ENCODE measurements around the gene LFNG.

LFNG gene, protein sequence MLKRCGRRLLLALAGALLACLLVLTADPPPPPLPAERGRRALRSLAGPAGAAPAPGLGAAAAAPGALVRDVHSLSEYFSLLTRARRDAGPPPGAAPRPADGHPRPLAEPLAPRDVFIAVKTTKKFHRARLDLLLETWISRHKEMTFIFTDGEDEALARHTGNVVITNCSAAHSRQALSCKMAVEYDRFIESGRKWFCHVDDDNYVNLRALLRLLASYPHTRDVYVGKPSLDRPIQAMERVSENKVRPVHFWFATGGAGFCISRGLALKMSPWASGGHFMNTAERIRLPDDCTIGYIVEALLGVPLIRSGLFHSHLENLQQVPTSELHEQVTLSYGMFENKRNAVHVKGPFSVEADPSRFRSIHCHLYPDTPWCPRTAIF

DNA sequence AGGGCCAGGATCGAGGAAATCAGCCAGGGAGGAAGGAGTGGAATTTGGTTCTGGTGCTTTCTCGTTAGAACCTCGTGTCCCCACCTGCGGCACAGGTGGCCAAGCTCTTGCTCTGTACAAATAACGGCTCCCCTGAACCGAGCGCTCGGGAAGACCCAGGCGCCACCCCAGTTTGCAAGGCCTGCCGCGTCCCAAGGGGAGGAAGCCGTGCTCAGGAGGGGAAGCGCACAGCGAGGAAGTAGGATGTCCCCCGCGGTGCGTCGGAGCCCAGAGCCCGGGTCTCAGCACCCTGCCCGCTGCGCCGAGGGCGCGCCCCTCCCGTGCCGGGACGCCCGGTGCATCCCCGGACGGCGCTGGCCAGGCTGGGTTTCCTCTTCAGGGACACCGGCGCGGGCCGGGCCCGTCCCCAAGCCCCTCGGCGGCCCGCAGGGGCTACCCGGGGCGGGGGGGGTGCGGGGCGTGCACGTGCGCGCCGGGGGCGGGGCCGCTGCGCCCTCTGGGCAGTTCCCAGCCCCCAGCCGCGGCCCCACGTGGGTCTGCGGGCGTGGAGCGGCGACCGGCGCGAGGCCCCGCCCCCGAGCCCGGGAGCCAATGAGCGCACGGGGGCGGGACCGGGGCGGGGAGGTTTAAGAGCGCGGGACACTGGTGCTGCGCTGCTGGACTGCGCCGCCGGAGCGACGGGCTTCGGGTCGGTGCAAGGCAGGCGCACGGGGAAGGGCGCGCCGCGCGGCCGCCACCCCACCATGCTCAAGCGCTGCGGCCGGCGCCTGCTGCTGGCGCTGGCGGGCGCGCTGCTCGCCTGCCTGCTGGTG, at the start of gene LFNG:
Gene LFNG, plus strand, starts transcription at position 656 of the 812 bp plus-strand sequence. Its CDS starts 88 bp downstream, at position 744.
- peak; percentile 73 to 82 for DNase-seq (ENCODE audit: low read depth in 2 of 2)

DNA sequence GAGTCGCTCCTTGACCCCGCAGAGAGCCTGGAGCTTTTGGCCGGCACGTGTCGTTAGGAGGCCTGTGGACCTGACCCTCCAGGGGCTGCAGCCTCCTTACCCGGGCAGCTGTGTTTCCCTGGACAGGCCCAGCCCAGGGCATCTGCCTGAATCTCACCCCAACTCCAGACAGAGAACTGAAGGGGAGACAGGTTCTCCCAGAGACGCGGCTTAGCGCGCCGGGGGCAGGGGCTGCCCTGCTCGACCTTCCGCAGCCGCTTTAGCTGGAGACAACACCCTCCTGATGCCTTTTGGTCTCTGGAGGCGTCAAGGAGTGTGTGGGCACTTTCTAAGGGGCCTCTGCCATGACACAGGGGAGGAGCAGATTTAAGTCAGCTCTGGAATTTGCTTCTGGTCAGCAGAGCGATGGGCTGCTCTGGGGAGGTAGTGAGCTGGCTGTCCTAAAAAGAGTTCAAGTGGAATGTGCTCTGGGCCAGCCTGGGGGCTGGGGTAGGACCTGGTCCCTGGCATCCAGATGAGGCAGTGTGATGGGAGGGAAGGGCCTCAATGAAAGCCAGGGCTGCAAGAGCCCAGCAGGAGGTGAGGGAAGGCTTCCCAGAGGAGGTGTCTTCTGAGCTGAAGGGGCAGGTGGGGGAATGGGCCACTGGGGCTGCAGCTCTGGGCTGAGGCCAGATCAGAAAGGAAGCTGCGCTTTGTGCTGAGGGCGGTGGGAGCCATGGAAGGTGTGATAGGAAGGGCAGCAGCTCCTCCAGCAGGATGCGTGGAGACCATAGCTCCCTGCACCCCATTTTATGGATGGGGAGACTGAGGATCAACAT, 49.2 kb upstream of the LFNG start:
- no peak for DNase-seq (ENCODE audit: low read depth in 2 of 2)

DNA sequence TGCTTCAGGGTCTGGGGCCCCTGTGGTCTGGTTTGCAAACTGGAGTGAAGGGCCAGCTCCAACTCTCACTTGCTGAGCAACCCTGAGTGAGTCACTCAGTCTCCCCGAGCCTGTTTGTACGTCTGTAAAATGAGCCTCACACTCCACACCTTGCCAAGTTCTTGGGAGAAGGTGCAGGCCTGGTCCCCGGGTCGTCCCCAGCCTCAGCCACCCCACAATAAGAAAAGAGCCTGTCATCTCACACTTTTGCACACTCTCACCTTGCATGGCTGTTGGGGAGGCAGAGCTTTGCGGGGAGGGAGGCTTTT, 48.6 kb upstream of the LFNG start:
- DNase-seq (ENCODE audit: low read depth in 2 of 2), result no peak

DNA sequence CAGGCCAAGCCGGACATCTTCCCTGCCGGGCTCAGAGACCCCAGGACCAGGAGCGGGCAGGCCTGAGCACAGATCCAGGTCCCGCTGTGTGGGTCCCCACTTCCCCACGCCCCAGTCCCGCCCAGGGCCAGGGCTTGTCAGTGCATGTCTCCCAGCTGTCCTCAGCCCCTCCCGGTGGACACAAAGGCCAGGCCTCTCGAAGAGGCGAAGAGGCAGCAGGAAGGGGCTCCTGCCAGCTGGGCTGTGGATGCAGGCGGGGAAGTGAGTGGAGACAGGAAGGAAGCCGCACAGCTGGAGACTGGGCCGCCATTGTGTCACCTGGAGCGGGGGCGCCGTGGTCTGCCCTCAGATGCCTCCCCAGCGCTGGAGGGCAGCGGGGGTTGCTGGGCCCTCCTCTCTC, 48.2 kb upstream of the LFNG start:
- DNase-seq (ENCODE audit: low read depth in 2 of 2), result no peak

DNA sequence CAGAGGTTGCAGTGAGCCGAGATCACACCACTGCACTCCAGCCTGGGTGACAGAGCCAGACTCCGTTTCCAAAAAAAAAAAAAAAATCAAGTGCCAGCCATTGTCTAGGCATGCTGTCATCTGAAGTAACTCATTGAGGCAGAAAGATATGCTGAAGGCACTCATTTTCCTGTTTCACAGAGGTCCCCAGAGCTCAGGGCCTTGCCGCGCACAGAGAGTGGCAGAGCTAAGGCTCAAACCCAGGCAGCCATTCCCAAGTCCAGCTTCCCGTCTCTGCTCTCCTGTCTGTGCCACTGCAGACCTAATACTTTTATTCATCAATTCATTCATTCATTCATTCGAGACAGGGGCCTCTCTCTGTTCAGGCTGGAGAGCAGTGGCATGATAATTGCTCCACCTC, 46.8 kb upstream of the LFNG start:
- no peak for DNase-seq (ENCODE audit: low read depth in 2 of 2)

DNA sequence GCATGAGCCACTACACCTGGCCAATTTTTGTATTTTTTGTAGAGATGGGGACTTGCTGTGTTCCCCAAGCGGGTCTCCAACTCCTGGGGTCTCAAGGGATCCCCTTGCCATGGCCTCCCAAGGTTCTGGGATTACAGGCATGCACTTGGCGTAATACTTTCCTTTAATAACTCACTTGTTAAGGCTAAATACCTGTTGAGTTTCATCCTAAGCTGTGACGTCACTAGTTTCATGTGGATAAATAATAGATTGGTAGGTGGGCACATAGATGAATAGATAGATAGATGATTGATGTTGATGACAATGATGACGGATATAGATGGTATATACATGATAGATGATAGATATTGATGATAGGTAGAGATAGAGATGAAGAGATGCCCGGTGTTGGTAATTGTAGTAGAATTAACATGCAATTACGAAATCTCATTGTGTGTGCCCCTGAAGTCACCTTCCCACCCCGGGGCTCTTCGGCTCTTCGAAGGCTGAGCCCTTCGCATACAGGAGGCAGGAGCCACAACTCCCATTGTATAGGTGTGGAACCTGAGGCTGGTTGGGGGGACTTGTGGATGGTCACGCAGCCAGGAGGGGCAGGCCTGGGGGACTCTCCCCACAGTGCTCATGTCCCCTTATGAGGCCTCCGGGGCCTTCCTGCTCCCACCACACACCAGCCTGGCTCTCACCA, 45.9 kb upstream of the LFNG start:
- DNase-seq (ENCODE audit: low read depth in 2 of 2), result no peak

DNA sequence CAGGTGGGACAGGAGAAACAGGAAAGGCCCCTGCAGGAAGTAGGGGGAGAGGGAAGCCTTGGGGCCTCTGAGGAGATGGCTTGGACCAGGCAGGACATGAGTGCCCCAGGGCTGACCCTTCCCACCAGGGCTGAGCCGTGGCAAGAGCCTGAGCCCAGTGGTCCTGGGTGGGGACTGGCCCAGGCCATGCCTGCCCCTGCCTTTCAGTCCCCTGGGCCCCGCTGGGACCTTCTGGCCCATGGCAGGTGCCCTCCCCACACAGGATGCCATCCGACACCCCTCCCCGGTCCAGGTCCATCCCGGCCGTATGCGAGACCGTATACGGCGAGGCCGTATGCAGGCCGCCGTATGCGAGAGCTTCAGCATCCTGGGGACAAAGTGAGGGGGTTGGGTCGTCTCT, 45.4 kb upstream of the LFNG start:
- DNase-seq (ENCODE audit: low read depth in 2 of 2), result no peak

DNA sequence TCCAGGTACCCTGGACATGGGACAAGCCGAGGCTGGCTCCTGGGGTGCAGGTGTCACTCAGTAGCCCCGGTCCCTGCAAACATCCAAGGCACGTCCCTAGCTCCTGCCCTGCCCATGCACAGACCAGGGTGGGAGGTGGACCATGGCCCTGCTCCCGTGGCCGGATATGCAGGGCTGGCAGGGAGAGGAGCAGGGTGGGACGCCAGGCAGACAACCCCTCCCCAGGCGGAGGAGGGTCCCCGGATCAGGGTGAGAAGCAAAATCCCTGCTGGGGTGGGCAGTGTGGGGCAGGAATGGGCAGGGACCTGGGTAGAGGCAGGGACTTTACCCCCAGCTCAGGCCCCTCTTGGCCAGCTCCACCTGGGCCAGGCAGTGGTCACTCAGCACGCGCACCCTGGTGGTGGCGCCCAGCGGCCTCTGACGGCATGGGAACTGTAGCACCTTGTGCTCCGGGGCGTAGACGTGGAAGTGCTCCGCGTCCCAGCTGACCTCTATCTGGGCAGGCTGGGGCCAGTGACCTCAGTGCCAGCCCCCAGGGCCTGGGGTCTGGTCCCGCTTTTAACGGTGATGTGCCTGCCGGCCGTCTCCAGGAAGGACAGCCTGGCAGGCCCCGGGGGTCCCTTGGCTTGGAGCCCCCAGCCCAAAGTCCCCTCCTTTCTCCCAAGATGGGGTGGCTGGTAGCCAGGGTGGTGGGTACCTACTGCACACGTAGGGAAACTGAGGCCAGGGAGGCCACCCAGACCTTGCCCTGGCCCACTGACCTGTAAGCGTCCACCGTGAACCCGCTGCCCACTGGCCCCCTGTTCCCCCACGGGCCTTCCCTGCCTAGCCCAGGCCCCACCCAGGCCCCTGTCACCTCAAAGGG, 44.5 kb upstream of the LFNG start:
- DNase-seq (ENCODE audit: low read depth in 2 of 2), result no peak

DNA sequence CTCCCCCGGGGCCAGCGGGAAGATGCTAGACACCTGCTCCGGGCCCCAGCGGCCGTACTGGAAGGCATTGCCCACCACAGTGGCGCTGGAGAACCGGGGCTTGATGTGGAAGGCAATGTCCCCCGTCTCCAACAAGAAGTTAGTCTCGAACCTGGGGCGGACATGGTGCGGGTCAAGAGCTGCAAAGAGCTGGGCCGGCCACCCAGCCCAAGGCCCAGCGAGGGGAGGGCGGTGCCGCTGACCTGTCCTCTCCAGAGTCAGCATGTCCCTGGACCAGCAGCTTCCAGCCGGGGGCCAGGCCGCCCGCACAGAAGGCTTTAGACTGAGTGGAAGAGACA, 43.9 kb upstream of the LFNG start:
- DNase-seq (ENCODE audit: low read depth in 2 of 2), result no peak

DNA sequence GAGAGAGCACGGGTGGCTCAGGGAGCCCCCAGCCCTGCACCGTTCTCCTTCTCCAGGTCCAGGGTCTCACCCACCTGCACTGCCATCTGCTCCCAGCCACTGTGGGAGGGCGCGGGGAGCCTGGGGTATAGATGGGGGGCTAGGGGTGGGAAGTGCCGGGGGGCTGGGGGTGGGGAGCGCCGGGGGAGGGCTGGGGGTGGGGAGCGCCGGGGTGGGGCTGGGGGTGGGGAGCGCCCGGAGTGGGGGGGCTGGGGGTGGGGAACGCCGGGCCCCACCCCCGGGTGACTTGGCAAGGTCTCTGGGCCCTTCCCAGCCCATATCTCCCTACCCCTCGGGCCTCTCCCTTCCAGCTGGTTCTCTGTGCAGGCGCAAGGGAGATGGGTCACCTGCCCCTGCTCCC, 43.3 kb upstream of the LFNG start, which contains the start of gene GRIFIN:
Gene GRIFIN, minus strand, starts transcription at position 101 of the 400 bp plus-strand sequence. Its CDS starts 15 bp downstream, at position 86.
- DNase-seq (ENCODE audit: low read depth in 2 of 2), result no peak

DNA sequence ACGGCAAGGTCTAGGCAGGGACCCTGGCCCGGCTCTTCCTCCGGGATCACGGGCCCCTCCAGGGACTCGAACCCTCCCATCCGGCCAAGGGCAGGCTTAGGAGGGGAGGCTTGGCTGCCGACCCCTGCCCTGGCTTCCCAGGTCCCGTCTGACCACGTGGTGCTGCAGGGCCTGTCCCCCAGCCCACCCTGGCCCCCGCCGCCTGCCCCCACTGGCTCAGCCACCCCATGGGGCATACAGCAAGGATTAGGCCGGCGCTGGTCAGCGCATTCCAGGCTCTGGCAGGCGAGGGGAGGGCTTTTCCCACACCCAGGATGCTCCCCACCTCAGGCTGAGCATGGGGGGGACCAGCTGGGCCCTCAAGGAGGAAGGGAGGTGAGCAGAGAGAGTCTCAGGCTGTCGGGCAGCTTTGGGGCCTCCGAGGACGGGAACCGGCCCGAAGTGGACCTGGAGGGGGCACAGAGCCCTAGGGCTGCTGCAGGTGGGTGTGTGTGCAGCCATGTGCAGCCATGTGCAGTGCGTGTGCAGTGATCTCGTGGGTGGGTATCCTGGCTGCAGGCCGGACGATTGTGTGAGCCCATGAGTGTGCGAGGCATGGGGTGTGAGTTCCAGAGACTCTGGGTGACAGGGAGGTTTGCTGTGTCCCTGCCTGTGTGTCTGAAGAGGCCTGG, 42.7 kb upstream of the LFNG start:
- DNase-seq (ENCODE audit: low read depth in 2 of 2), result no peak

DNA sequence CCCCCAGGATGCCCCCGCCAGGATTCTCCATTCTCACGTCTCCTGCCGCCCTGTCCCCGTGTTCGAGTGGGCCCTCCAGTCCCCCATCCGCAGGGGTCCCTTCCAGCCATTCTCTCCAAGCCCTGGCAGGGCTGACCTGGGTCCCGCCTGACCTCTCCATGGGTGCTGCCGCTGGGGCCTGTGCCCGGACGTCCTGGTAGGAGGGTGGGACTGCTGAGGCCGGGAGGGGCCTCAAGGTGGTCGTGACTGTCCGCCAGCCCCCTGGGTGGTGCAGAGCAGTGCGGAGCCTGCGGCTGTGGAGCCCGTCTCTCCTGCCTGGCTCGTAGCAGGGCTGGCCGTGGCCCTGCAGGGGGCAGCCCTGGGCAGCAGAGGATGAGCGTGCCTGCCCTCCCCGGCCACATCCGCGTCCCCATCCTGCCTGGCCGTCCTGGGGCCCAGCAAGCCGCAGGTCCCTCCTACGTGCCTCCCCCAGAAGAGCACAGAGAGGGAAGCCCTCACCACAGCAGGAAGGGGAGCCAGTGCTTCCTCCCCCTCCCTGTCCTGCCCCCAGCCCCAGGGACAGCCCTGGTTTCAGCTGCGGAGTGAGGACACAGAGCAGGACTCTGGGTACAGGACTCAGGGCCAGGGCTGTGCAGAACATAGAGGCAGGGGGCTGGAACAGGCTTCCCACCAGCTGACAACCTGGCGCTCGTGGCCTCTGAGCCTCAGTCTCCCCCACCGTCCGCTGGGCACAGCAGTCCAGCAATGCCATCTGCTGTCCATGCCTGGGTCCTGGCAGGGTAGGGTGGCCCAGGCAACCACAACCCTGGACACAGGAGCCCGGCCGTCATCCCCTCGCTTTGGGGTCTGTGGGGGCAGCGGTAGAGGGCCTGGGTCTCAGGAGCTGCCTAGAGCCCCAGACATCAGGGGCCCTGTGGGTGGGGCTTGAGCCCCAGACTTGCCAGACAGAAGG, 41.9 kb upstream of the LFNG start:
- peak; percentile 42 to 54 for DNase-seq (ENCODE audit: low read depth in 2 of 2)

DNA sequence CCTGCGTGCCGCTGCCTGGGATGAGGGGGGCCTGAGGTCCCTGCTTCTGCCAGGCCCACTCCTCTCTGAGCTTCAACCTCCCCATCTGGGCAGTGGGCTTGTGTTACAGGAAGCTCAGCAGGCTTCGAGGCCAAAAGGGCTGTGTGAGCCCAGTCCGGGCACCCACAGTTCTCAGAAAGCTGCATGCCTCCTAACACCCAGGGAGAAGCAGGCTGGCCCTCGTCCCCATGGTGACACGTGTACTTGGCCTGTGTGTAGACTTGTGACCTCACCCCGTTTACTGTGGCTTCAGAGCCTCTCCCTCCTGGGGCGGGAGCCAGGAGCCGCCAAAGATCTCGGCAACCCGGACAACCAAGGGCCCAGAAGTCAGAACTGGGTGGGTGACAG, 41.2 kb upstream of the LFNG start:
- DNase-seq (ENCODE audit: low read depth in 2 of 2), result no peak

DNA sequence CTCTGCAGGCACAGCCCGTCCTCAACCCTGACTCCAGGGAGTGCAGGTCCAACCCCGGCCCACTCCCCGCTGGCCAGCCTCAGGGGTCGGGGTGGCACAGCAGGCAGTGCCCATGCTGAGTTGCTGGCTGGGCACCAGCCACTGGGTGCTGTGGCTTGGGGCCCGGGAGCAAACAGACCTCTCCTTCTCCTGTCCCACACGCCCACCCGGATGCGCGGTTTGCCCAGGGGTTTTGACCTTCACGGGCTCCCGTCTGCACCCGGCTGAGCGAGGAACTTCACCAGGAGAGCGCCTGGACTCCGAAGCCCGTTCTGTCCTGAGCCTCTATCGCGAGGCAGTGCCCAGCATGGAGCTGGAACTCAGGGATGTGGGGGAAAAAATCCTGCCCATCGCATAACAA, 40.8 kb upstream of the LFNG start:
- no peak for DNase-seq (ENCODE audit: low read depth in 2 of 2)

DNA sequence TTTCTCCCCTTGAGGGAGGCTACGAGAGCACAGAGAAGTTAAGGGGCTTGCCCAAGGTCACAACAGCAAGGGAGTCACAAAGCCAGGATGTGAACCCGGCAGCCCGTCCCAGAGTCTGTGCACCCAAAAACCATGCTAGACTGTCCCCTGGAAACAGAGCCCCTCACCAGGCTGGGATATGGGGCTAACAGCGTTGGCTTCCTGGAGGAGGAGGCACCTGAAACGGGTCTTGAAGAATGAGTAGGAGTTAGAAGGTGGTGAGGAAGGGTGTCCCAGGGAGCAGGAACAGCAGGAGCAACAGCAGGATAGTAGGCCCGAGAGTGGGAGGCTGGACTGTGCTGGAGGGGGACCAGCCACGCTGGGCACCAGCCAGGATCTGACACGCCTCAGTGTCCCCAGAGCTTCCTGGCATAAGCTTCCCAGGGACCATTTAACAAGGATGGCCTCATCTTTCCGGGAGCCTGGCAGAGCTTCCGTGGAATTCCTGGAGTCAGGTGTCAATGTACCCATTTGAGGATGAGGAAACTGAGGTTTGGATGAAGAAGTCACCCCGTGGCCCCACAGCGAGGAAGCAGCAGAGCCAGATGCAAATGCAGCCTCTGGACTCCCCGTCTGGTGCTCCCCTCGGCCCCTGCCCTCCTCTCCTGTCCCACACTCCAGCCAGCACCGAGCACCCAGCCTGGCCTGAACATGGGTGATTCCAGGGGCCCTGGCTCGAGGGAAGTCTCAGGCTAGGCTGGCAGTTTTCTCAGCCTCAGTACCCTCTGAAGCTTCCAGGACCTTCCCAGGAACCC, 40.1 kb upstream of the LFNG start:
- no peak for DNase-seq (ENCODE audit: low read depth in 2 of 2)

DNA sequence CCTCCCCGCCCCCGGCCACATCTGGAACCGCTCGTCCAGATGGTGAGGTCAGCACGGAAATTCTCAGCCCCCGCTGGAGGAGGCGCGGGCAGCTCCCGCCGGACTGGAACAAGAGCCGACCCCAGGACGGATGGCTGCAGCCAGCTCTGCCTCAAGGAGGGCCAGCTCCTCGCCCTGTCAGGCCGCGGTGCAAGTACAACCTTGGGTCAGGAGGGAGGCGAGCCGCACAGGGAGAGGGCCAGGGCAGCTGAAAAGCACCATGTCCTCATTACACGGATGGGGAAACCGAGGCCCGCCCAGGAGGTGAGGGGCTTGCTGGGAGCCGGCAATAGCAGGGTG, 39.5 kb upstream of the LFNG start:
- no peak for DNase-seq (ENCODE audit: low read depth in 2 of 2)

DNA sequence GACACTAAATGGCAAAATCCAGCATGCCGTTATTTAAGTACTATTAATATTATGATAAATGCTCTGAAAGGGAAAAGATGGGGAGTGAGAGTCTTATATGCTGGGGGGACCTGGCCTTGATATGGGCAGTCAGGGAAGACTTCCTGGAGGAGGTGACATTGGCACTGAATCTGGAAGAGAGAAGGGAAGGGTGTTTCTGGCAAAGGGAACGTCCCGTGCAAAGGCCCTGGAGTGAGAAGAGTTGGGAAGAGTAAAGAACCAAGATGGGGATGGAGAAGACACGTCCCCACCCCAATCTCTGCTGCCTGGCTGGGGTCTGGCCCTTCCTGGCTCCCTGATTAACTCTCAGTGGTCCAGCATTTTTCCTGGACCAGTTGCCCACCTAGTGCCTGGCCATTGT, 38.4 kb upstream of the LFNG start:
- no peak for DNase-seq (ENCODE audit: low read depth in 2 of 2)

DNA sequence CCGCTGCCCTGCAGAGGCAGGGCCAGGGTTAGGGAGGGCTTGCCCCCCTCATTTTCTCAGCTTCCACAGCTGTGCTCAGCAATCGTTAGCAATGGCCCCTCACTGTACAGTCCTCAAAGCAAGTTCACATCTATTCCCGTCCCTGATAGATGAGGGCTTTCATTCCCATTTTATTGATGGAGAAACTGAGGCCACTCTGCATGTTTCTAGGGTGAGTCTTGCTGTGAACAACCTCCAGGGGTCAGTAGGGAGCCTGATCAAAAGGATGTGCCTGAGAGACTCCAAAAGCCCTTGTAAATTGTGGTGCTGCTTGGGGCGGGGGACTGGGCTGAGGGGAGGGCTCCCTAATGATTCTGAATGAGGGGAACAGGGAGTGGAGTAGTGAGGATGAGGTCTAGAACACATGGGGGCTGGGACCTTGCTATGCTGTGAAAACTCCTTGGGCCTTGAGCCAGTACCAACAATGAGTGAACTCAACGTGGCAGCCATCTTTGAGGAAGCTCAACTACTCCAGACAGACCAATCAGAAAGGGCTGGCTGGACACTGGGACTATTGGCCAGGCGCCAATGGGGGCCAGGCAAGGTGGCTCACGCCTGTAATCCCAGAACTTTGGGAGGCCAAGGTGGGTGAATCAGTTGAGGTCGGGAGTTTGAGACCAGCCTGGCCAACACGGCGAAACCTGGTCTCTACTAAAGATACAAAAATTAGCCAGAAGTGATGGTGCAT, 36.7 kb upstream of the LFNG start:
- no peak for DNase-seq (ENCODE audit: low read depth in 2 of 2)
